ENCODE measurements around the gene CAMK4.

DNA sequence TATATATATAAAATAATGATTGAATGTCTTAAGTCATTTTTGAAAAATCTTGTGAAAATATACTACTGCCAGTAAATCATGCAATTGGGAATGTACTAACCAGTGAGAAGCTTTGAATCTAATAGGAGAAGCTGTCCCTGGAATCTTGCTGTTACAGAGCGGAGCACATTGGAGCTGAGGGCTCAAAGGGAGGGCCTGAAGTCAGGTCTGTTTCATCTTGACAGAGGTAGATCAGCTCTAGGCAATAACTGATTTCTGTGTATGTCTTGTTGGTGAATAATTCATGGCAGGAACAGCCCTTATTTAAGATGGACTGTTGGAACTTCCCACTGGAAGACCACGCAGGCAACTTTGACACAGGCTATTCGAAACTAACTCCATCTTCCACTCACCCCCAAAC is 17.5 kb downstream of the CAMK4 start:
- TF ChIP-seq, protein P1, sequence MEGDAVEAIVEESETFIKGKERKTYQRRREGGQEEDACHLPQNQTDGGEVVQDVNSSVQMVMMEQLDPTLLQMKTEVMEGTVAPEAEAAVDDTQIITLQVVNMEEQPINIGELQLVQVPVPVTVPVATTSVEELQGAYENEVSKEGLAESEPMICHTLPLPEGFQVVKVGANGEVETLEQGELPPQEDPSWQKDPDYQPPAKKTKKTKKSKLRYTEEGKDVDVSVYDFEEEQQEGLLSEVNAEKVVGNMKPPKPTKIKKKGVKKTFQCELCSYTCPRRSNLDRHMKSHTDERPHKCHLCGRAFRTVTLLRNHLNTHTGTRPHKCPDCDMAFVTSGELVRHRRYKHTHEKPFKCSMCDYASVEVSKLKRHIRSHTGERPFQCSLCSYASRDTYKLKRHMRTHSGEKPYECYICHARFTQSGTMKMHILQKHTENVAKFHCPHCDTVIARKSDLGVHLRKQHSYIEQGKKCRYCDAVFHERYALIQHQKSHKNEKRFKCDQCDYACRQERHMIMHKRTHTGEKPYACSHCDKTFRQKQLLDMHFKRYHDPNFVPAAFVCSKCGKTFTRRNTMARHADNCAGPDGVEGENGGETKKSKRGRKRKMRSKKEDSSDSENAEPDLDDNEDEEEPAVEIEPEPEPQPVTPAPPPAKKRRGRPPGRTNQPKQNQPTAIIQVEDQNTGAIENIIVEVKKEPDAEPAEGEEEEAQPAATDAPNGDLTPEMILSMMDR (IDR thresholded peaks at IDR 0.05), result no peak
- TF ChIP-seq POLR2AphosphoS5 (IDR thresholded peaks at IDR 0.05) (no peak), EP300 (IDR thresholded peaks at IDR 0.05) (no peak), POLR2A (IDR thresholded peaks at IDR 0.05) (no peak)
